GM04503 (cell line): ENCODE measurements around the gene IFITM1.
A peak's percentile ranks its signal among the peaks of the same experiment; 100 is the strongest.

Source experiments
- DNase-seq: peaks from one replicate; pipeline ENCODE4 v3.0.0-alpha.2; 2012; ENCODE audit warnings: low read depth

IFITM1 gene

DNA sequence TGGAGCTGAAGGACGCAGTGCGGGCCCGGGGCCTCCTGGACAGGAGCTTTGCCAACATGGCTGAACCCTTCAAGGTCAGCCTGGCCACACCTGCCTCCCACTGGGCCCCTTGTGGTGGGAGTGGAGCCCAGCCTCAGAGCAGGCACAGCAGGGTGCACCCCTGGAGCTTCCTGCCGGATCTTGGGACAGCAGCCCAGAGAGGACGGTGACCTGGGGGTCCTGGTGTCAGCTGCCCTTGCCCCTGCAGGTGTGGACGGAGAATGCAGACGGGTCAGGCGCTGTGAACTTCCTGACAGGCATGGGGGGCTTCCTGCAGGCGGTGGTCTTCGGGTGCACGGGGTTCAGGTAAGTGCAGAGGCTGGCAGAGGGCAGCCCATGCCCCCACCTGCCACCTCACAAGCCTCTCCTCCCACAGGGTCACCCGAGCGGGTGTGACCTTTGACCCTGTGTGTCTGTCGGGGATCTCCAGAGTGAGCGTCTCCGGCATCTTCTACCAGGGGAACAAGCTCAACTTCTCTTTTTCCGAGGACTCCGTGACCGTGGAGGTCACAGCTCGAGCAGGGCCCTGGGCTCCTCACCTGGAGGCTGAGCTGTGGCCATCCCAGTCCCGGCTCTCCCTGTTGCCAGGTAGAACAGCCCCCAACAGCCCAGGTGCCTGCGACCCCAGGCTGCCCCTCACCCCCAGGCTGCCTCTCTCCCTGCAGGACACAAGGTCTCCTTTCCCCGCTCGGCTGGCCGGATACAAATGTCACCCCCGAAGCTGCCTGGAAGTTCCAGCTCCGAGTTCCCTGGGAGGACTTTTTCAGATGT lies 19.8 kb upstream of the IFITM1 start:
- no peak for DNase-seq

DNA sequence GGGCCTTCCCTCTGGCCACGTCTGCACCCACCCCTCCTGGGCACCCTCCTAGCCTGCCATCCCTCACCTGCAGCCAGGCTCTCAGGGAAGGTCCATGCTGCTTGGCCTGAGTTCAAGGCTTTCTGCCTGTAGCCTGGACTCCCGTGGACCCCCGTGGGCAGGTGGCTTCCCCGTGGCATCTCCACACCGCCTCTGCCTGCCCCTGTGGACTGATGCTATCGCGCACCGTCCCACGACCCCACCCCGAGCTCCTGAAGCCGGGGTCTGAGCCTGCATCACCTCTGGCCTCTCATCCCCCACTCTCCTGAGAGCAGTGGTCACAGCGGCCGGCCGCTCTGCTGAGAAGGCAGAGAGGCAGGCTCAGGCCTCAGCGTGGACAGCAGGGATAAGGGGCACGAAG lies 19.1 kb upstream of the IFITM1 start:
- DNase-seq, result no peak

DNA sequence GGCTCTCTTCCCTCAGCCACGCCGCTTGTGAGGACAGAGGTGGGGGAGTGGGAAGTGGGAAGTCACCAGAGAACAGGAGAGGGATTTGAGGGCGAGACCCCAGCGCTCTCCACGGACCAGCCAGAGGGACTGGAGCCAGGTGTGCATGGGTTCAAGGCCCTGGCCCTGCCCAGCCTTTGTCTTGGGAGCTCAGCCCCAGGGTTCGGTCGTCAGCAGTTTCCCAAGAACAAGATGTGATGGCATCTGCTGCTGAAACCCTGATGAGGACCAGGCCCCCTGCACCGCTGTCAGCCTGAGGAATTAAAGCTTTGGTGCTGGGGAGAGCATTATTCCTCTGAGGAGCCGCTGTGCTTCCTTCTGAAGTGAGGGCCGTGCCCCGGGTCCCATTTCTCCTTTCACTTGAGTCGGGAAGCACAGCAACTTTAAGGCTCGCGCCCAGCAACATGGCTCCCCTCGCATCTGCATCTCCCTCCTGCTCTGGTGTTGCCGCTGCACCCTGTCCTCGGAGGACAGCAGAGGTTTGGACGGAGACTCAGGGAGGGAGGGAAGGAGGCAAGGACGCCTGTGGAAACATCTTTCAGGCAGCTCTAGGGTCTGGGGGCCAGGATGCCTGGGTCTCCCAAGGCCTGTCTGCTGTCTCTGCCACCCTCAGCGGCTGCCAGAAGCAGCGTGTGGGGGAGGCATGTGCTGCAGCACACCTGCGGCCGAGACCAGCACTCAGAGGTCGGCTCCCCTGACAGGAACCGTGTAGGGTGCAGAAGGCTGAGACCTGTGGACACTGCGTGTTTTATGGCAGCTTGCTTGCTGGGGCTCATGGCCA lies 18.3 kb upstream of the IFITM1 start:
- no peak for DNase-seq

DNA sequence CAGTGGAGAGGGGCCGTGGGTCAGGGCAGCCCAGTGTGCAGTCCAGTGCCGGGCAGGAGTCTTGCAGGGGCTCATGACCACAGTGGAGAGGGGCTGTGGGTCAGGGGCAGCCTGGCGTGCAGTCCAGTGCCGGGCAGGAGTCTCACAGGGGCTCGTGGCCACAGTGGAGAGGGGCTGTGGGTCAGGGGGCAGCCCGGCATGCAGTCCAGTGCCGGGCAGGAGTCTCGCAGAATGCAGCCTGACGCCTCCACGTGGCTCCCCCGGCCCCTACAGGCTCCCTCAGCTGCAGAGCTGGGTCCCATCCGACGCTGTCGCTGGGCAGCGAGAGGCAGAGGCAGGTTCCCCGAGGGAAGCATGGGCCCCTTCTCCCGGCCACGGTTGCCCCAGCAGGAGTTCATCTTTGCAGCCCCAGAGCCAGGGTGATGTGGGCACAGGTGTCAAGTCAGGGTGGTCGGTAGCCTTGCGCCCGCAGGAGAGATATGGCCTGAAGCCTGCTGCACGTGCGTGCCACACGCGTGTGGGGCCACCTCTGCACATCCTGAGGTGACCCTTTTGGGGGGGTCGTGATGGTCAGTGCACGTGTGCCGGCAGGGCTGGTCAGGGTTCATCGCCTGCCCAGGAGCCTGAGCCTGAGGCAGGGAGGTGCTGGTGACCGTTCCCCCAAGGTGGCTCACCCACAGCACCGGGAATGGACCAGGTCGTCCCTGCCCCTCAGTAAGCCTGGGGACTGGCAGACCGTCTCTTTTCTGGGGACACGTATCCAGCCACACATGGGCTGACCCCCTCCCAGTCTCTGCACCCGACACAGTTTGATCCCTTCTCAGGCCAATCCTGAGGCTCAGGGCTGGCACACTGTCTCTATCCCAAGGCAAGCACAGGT lies 17.4 kb upstream of the IFITM1 start:
- DNase-seq, result no peak

DNA sequence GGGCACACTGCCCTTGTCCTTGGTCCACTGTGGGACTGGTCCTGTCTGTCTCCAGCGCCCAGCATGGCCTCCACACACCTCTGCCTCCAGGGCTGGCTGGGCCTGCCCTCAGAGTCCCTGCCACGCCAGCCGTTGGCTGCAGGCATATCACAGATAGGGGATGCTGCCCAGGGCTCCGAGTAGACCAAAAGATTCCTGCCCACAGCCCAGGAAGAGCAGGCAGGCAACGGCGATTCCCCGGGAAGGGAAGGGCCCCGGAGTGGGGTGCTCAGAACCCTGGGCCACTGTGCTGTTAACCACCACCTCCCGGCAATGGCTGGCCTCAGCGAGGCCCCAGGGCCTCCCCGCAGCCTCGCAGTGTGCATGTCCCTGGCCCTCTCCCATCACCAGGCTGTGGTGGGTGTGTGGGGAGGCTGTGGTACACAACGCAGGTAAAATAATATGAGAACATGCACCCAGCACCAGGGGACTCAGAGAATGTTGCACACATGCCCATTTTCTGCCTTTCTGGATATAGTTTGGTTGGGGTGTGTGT lies 16.7 kb upstream of the IFITM1 start:
- no peak for DNase-seq

DNA sequence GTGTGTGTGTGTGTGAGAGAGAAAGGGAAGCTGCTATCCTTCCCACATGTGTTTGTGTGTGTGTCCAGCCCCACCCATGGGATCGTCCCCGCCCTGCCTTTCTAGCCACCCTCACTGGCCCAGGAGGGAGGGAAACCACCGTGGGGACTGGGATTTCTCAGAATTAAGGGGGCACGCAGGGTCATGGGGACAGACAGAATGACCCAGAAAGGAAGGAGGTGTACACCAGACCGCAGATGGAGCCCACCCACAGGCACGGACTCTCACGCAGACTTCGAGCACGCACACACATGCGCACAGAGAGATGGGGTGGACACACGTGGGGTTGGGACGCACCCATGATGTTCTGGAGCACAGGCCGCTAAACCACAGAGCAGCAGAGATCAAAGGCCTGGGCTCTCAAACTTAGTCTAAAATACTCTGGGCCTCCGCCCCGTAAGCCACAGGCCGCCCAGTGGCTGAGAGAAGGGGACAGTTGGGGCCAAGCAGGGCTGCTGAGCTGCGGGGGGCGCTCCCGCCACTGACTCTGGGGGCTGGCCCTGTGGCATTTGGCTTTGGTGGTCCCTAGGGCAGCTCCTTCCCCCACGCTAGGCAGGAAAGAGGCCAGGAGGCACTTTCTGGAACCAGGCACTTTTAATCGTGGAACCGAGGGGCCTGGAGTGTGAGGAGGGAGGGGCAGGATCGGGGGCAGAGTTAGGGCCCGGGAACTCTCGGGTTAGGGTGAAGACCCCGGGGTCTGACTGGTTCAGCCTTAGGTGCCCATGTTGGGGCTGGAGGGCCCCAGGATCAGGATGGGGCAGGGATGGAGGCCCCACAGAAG lies 16.0 kb upstream of the IFITM1 start:
- DNase-seq, result no peak

DNA sequence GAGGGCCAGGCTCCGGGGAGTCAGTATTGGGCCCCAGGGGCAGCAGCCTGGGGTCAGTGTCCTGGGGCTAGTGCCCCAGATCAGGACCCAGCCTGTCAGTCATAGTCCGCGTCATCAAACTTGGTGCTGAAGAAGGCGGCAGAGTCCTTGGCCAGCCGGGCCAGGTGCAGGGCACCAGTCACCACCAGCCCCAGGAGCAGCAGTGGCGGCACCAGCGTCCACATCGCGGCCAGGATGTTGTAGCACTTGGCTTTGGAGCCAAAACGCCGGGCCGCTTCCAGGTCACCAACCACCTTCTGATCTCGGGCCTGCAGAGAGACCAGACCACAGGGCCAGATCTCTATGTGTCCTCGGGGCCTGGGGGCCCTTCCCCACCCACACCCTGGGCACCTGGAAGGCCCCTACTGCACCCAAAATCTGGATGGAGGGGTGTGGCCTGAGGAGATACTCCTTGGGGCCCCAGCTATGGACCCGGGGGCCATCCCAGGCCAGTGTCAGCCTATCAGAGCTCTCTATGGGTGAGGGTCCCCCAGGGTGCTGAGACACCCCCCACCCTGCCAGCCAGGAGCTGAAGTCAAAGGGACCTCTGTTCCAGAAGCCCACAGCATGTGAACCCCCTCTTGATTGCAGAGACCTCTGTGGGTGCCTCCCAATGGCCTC lies 15.3 kb upstream of the IFITM1 start:
- no peak for DNase-seq

DNA sequence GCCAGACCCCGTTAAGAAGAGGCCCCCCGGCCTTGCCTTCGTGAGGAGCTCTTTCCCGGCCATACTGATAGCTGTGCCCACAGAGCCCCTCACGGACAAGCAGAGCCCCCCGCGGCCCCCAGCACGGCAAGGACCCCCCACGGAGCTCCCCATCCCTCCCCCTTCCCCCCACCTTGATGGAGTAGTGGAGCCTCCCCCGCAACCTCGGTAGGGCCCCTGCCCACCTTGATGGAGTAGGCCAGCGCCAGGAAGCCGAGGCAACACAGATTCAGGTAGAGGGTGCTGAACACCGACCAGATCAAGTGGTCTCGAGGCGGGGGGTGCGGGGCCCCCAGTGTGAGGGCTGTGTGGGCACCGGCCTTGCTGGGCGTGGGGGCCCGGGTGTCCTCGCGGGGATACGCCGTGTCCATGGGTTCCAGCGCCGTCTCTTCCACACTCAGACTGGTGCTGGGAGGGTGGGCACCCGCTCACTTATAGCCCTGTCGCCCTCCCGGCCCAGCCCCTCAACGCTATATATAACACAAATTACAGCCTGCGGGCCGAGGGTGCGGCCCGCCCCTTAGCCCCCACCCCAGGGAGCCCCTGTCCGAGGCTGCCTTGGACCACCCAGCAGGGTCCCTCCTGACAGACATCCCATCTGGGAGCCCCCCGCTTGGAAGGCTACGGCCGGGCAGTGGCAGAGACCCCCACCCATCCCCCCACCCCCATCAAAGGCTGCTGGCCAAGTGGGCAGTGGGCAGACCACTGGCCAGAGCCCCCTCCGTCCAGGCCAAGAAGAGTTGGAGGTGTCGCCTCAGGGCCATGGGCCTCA lies 14.6 kb upstream of the IFITM1 start, which contains the start of gene IFITM5:
Gene IFITM5 (minus strand): TSS at position 446 of the 811 bp plus-strand sequence. CDS start 36 bp downstream, at position 410.
- no peak for DNase-seq

DNA sequence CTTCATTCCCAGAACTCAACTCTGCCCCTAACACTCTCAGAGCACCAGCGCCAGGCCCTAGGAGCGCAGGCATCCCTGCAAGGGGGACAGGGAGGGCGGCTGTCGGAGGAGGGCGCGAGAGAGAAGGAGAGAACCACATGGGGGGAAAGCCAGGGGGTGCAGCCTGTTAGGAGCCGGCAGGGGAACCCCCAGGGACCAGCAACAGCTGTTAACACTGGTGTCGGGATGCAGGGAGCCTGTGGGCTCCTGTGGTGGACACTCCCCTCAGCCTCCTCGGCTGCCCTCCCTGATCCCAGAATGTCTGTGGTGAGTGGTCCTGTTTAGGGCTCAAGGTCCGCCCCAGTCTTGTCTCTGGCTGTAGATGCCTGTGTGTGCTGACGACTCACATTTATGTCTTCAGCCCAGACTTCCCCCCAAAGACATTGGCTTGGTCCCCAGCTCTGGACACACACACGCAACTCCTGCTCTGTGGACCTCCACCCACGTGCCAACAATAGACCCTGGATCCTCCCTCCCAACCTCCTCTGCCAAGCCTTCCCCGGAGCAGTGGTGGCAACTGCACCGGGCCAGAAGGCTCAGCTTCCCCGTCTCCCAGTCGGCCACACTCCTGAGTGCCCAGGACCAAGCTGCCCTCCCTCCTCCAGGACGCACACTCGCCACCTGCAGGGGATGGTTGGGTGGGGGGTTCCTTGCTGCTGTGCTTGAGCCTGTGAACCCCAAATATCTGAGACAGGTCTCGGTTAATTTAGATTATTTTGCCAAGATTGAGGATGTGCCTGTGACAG lies 13.7 kb upstream of the IFITM1 start:
- no peak for DNase-seq

DNA sequence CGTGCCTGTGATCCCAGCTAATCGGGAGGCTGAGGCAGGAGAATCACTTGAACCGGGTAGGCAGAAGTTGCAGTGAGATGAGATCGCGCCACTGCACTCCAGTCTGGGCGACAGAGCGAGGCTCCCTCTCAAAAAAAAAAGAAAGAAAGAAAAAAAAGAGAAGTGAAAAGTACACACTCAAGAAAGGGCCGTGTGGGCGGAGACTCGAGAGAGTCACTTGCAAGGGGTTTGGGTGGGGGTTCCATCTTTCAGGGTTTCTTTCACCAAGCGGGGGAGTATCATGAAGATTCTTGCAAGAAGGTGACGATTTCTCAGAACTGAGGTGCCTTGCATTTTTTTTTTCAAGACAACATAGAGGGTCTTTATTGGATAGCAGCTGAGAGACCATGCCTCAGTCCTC lies 10.5 kb upstream of the IFITM1 start:
- DNase-seq, result no peak

DNA sequence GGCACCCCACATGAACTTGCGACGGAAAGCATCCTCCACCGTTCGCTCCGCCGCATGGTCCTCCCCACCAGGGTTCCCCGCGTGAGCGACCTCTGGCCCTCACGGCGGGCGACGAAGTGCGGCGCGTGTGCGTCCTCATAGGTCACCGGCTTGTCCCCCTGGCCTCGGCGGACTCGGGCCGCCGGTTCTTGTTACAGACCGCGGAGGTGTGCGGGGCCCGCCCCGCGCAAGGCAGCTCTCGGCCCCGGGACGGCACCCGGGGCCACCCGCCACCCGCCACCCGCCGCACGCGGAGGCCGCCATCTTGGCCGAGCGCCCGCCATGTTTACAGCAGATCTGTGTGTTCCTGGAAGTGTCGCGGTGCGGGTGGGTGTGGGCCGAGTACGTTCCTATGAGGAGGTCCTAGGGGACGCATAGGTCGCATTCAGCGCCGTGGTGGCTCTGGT lies 9.8 kb upstream of the IFITM1 start:
- DNase-seq, result no peak

DNA sequence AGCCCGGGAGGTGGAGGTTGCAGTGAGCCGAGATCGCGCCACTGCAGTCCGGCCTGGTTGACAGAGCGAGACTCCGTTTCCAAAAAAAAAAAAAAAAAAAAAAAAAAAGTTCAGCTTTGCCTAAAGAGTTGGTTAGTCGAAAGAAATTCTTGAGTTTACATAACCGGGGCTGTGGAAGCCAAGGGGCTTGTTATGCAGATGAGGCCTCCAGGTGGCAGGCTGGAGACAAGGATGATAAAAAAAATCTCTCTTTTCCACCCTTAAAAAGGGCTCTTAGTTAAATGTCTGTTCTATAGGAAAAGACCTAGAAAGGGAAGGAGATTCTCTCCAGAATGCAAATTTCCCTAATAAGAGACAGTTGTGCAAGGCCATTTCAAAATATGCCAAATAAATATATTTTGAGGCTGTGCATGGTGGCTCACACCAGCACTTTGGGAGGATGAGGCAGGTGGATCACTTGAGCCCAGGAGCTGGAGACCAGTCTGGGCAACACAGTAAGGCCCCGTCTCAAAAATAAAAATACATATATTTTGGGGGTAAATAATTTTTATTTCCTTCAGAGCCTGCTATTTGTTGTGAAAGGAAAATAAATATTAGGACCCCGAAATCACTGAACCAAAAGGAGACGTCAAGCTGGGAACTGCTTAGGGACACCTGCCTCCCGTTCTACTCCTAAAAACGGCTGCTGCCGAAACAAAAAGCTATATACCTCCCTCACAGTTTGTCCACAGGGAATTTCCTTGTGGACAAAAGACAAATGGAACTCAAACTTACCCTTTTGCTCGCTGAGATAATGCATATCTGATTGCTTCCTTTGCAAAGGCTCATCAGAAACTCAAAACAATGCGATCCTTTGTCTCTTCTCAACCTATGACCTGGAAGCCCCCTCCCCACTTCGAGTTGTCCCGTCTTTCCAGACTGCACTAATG lies 8.7 kb upstream of the IFITM1 start:
- no peak for DNase-seq

DNA sequence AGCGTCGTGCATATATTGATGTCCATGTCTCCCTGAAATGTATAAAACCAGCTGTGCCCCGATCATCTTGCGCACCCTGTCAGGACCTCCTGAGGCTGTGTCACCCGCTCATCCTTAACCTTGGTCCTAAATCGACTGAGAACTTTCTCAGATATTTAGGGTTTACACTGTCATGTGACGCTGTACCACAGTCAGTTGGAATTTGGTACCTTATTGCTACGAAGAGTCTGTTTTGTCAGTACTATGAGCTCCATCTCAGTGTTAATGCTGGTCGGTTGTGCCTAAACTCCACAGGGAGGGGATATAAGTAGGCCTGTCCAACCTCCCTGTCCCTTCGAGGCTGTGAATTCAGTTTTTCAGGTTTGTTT lies 8.0 kb upstream of the IFITM1 start:
- no peak for DNase-seq

DNA sequence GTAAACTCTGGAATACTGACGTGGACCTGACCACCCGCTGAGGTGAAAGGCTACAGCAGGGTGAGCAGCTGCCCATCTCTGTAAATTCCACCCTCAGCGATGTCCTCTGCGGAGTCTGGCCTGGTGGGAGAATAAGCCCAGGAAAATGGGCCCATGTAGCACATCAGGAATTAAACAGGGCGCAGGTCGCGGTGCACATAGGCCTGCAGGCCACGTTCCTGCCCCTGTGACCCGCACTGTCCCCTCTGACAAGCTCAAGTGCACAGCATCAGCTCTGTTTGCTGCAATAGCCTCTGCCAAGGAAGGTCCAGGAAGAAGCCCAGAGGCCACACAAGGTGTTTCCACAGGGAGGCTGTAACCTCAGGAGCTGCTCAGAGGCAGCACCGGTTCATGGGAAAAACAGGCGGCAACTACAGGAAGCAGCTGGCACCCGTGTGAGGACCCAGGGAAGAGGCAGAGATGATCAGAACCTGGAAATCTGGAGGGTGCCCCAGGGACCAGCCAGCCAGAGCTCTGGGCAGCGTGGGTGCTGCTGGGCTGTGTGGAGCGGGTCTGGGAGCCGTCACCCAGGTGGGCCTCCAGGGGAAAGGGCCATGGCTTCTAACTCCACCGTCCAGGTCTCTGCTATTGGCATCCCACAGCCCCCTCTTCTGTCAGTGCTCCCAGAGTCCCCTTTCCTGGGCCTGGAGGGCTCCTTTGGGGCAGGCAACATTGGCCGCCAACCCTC lies 7.0 kb upstream of the IFITM1 start:
- DNase-seq, result no peak

DNA sequence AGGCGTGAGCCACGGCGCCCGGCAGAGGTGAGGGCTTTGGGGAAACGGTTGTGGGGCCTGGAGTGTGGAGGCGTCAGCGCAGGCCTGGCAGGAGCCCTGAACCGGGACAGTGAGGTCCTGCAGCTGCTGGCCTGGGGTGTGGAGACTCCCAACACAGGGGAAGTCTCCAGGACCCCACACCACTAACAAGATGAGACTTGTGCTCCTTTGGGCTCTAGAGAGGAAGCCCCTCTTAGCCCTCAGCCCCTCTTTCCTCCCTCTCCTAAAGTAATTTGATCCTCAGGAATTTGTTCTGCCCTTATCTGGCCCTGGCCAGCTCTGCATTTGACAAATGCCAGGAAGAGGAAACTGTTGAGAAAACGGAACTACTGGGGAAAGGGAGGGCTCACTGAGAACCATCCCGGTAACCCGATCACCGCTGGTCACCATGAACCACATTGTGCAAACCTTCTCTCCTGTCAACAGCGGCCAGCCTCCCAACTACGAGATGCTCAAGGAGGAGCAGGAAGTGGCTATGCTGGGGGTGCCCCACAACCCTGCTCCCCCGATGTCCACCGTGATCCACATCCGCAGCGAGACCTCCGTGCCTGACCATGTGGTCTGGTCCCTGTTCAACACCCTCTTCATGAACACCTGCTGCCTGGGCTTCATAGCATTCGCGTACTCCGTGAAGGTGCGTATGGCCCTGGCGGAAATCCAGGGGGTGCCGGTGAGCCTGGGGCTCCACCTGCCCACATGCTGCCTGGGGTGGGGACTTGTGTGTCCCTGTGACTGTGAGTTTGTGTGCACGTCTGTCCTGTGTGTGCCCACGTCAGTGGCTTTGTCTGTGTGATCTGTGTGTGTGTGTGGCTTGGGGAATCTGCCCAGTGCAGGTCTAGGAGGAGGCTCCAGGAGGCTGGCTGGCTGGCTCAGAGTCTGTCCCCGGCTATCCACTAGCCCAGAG lies 5.8 kb upstream of the IFITM1 start, which contains the start of gene IFITM2:
Gene IFITM2 (plus strand): TSS at position 51 of the 943 bp plus-strand sequence. CDS start 377 bp downstream, at position 428.
- DNase-seq, result peak; percentile 74
